T1000 (cell line): ENCODE measurements around the gene PARVA.
"Not testable (repeated sequence)": the region's sequence is repeated elsewhere in the genome, so short reads cannot be mapped to it uniquely, and the experiment has no call there.

Source experiments
- DNase-seq: peaks from one replicate; lab custom pipeline; 2025; ENCODE audit warnings: mixed read lengths; lab: John Stamatoyannopoulos, UW

PARVA gene

GRCh38 chr11:12503886-12504285, 126.5 kb downstream of the PARVA start:
- no peak for DNase-seq

DNA sequence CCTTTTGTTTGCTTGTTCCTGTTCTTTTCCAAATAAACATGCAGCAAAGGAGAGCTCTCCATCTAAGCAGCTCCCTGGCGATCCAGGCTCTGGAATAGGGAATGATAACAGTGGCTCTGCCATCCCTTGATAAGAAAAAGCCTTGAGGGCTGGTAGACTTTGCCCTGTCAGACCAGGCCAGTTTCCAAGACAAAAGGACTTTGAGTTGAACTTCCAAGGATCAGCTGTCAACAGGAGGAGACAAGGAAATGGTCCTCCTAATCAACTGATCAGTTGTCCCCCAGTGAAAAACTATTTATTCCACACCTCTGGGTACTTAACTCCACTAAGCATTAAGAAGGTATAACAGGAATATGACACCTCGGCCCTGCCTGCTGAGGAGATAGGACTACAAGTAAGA, 127.8 kb downstream of the PARVA start:
- DNase-seq, result no peak

- no peak for DNase-seq
Observed at GRCh38 chr11:12506404-12506921, 129.1 kb downstream of the PARVA start.

DNA sequence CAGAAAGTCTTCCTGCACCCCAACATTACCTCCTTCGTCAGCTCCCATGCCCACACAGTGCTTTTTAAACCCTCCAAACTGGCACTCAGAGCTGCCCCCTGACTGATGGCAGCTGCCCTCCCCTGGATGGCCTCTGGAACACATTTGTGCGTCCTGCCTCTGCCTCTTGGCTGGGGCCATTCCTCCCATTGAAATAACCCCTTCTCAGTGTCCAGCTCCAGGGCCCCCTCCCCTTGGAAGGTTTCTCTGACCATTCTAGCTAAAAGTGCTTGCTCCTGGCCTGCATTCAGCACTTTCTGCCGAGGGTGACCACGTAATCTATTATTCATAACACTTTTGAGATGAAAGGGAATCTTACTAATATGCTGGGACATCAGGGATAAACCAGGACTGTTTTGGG, 130.0 kb downstream of the PARVA start:
- DNase-seq, result no peak

DNA sequence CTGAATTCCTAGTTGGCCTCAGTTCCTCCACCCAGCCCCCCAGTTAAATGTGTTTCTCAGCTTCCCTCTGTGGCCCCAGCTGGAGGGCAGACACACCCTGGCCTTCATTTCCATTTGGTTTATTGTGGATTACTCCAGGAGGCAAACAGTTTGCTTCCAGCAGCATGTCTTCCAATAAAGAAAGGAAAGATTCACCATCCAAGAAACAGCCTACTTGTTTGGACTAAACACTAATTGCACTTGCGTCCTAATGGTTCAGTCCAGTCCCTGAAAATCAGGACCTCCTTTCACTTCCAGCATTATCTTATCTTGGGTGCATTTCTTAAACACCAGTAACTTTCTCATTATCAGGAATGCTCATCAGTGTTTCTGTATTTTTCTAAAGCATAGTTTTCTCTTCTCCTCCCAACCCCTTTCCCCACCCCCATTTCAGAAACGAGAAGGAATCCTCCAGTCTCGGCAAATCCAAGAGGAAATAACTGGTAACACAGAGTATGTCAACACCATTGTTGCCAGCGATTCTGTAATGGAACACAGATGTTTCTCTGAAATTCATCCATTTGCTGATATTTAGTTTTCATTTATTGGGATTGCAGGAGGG, 130.9 kb downstream of the PARVA start:
- no peak for DNase-seq

GRCh38 chr11:12509371-12509770, 132.0 kb downstream of the PARVA start:
- no peak for DNase-seq

- DNase-seq, result no peak
Observed at GRCh38 chr11:12512132-12512531, 134.8 kb downstream of the PARVA start.

GRCh38 chr11:12512826-12513395, 135.5 kb downstream of the PARVA start:
- no peak for DNase-seq

- DNase-seq, result no peak
Observed at GRCh38 chr11:12516387-12517105, 139.2 kb downstream of the PARVA start.

DNA sequence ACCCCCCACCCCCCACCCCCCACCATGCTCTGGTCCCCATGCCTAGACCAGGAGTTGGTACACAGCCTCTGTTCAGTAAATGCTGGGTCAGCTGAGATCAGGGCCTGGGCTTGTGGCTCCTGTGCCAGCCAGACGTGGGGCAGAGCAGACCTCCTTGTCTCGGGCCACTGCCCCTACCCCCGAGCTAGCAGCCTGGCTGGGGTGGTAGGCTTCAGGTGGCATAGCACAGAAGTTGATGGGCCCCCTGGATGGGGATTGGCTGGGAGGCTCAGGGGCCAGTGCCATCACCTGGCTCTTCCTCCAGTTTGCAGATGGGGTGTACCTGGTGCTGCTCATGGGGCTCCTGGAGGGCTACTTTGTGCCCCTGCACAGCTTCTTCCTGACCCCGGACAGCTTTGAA, 139.9 kb downstream of the PARVA start:
- DNase-seq, result no peak

DNA sequence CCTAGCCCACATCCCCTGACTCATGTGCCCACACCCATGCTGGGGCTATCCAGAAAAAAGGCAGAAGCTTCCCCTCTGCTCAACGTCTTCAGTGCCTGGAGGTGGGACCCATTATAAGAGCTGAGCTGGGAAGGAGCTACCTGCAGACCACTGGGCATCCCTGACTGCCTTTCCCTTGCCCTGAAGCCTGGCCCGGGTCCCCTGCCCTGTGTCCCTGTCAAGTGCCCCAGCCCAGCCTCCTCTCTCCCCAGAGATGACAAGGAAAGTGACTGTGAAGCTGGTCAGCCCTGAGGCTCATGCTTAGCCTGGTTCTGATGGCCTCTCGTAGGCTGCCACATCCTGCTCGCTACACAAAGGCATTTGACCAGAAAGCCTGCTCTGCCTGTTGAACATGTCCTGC, 140.4 kb downstream of the PARVA start:
- DNase-seq, result no peak

DNA sequence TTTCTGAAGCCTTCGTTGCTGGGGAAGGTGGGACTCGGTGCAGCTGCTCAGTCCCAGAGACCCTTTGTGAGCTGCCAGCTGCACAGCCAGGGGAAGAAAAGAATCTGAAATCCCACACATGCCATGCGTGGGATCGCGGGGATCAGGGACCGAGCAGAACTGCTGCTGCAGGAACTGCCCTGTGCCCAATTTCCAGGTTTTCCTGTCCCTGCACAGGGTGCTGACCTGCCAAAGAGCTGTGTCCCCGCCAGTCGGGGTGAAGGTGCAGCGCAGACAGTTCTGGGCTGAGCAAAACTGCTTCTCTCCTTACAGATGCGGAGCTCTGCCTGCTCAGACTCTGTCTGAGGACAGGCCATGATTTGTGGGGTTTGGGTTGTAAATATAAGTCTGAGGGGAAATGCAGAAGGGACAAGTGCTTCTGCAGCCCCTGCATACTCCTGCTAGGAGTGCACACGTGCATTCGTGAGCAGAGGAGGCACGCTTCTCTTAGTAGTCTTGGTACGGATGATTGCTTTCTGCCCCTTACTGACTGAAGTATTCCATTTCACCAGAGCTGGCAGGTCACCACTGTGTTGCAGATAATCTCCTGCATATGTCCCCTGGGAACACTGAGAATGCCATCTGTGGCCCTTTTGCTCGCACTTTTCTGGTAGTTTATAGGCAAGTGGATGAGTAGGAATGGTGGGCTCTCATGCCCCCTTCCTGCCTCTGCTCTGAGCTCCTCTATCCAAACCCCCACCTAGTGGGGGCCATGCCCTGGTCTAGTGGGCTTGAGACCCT, 141.4 kb downstream of the PARVA start:
- no peak for DNase-seq

GRCh38 chr11:12520054-12520453, 142.7 kb downstream of the PARVA start:
- no peak for DNase-seq

- not testable (repeated sequence) for DNase-seq
Observed at GRCh38 chr11:12520576-12520975, 143.2 kb downstream of the PARVA start.

GRCh38 chr11:12523180-12523924, 146.0 kb downstream of the PARVA start:
- DNase-seq, result no peak

- no peak for DNase-seq
Observed at GRCh38 chr11:12524865-12525264, 147.5 kb downstream of the PARVA start.

- DNase-seq, result no peak
Observed at GRCh38 chr11:12525466-12526055, 148.2 kb downstream of the PARVA start.

GRCh38 chr11:12526789-12527188, 149.4 kb downstream of the PARVA start:
- DNase-seq, result no peak

- DNase-seq, result no peak
Observed at GRCh38 chr11:12528487-12528886, 151.1 kb downstream of the PARVA start.

GRCh38 chr11:12529041-12529440, 151.7 kb downstream of the PARVA start:
- DNase-seq, result no peak

DNA sequence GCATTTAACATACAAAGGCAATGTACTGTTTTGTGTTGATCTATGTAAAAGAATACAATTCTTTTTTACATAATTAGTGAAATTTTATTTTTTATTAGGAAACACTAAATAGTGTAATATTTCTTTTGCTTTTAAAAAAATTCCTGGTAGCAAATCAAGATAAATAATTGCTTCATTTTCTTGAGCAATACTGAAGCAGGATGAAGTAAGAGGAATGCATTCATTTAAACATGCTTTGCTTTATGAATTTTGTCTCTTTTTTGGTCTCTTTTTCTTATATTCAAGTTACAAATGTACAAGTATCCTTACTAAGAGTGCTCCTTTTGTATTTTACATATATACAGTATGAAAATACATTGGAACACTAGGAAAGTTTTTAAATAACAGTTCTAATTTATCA, 152.4 kb downstream of the PARVA start:
- no peak for DNase-seq
